Measurements from ENCODE around the gene FHIP1B. TPM values are rescaled to one million over a fixed set of nuclear protein-coding genes. Genes with fewer than 3 reads are reported as not detected.

FHIP1B gene
- total RNA-seq, 2 experiments from 2014 or later = 17.7 to 17.8 TPM

DNA sequence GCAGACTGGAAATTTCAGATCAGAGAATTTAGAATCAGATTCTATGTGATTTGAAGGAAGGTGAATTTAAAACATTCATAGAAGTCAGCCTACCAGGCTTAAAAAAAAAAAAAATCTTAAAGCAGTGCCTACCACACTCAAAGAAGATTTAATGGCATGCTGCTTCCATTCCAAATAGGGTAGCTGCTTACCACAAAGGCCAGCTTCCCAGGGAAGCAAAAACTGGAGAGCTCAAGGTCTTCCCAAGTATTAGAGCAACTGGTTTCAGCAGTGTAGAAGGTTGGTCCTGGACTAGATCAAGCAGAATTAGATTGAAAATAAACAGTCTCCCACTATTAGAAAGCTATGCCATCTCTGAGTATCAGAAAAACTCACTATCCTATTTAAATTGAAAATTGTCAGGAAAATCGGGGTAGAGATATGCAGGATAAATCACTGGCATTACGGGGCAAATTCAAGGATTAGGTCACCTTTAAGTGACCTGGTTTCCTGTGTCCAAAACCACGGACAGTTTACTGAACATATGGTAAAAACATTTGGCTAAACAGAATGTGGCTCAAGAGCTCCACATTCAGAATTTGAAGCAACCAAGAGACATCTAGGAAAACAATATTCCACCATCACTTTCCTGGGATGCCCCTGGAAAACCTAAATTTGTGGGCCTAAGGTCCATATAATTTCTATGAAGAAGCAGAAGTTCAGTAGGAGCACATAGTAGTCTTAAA lies 27.8 kb downstream of the FHIP1B start:
- CTCF ChIA-PET = no interaction called here
- POLR2A ChIA-PET = no interaction called here

DNA sequence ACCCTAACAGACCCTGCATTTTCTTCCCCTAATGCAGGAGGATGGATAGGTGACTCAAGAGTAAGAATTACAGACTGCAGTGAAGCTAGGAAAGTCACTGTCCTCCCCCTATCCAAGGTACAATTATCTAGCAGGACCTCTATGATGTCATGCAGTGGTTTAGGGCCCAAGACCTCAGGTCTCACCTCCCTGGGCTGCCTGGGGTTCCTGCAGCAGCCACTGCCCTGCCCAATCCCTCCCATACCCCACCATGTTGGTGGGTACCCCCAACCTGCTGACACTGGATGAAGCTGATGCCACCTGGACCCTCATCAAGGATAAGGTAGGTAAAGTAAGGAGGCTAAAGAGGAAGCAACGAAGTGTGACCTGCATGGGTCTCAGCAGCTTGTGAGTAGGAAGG lies 29.1 kb downstream of the FHIP1B start, which contains the start of gene C11orf42:
C11orf42 (plus strand) TSS at position 192 of the 400 bp plus-strand sequence; CDS start at position 251, 59 bp downstream.
- ChIA-PET POLR2A (no interaction called here), CTCF (no interaction called here)

DNA sequence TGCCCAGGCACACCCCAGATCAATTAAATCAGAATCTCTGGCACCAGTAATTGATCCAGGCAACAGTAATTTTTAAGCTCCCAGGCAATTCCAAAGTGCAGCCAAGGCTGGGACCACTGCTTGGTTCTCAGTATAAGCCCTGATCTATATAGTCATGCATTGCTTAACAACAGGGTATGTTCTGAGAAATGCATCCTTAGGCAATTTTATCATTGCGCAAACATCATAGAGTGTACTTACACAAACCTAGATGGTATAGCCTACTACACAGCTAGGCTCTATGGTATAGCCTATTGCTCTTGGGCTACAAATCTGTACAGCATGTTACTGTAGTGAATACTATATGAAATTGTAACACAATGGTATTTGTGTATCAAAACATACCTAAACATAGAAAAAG lies 29.7 kb downstream of the FHIP1B start:
- ChIA-PET CTCF (no interaction called here), POLR2A (no interaction called here)

DNA sequence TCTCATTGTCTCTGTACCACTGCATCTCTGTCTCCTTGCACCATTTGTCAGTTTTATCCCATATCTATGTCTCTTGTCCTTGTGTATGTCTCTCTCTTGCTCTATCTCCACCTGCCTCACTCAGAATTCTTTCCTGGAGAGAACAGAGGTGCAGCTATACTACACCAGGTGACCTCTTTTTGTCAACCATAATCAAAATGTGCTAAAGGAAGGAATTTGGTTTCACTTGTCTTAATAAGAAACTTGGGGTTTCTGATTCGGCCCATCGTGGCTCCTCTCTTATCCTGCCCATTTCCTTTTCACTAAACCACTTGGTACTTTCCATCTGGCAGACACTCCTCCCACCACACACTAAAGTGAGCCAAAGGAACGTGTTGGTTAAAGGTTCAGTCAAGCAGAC lies 31.1 kb downstream of the FHIP1B start:
- ChIA-PET CTCF (interaction anchor here (0.8 kb wide), 1 partner anchor 176 kb away, joined by 3 read pairs; no protein-coding TSS in a partner anchor), POLR2A (no interaction called here)

DNA sequence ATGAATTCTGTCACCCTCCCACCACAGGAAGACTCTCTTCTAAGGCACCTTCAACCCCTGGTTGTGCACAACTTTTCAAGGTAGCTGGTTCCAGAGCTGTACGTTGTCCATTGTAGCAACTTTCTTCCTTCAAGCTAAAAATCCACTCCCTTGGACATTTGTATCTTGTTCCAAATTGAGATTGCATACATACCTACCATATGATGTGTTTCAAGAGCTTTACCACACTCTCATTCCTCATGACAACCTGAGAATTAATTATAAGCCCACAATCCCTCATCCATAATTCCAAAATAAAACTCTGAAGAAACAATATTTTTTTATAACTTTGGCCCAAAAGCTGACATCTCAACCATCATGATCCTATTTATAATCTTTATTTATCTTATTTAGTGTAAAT lies 32.4 kb downstream of the FHIP1B start:
- ChIA-PET CTCF (no interaction called here), POLR2A (no interaction called here)

DNA sequence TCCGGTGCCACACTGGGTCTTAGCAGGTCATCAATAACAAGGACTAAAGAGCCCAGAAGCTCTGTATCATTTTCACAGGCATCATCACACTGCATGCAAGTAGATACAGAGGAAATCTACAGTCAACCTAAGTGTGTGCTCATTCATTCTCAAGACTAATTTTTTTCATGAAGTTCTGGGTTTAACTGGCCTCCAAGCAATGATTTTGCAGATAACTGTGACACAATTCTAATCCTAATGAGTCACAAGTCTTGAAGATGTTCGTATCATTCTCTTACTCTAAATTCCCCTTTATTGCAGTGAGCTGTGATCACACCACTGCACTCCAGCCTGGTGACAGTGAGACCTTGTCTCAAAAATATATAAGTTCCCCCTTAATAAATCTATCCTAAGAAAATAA lies 33.0 kb downstream of the FHIP1B start:
- ChIA-PET CTCF (interaction anchor here (1.4 kb wide), 1 partner anchor 153 kb away, joined by 3 read pairs; no protein-coding TSS in a partner anchor), POLR2A (no interaction called here)

DNA sequence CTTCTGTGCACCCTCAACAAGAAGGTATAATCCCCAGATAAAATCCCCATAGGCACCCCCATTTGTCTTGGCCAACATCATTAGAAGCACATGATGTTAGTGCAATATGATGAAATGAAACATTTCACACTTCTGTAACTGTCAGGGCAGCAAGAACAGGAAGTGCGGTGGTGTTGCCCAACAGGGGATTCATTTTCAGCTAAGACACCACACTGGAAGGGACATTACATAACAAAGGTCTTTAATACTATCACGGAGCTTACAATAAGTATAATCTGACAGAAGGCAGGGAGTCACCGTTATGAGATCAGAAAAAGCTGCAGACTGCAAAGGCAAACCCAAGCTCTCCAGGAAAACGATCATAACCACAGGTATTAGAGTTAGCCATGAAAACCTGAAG lies 33.5 kb downstream of the FHIP1B start:
- ChIA-PET POLR2A (no interaction called here), CTCF (interaction anchor here (1.4 kb wide), 1 partner anchor 153 kb away, joined by 3 read pairs; no protein-coding TSS in a partner anchor)

DNA sequence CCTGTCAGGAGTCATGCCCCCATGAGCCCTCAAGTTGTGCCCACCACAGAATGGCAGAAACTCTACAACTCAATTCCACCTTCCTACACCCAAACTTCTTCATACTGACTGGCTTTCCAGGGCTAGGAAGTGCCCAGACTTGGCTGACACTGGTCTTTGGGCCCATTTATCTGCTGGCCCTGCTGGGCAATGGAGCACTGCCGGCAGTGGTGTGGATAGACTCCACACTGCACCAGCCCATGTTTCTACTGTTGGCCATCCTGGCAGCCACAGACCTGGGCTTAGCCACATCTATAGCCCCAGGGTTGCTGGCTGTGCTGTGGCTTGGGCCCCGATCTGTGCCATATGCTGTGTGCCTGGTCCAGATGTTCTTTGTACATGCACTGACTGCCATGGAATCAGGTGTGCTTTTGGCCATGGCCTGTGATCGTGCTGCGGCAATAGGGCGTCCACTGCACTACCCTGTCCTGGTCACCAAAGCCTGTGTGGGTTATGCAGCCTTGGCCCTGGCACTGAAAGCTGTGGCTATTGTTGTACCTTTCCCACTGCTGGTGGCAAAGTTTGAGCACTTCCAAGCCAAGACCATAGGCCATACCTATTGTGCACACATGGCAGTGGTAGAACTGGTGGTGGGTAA lies 35.1 kb downstream of the FHIP1B start, which contains the start of gene OR52W1:
OR52W1 (plus strand) TSS at position 51 of the 637 bp plus-strand sequence; CDS start at position 51, 0 bp downstream.
- POLR2A ChIA-PET = no interaction called here
- CTCF ChIA-PET = no interaction called here

DNA sequence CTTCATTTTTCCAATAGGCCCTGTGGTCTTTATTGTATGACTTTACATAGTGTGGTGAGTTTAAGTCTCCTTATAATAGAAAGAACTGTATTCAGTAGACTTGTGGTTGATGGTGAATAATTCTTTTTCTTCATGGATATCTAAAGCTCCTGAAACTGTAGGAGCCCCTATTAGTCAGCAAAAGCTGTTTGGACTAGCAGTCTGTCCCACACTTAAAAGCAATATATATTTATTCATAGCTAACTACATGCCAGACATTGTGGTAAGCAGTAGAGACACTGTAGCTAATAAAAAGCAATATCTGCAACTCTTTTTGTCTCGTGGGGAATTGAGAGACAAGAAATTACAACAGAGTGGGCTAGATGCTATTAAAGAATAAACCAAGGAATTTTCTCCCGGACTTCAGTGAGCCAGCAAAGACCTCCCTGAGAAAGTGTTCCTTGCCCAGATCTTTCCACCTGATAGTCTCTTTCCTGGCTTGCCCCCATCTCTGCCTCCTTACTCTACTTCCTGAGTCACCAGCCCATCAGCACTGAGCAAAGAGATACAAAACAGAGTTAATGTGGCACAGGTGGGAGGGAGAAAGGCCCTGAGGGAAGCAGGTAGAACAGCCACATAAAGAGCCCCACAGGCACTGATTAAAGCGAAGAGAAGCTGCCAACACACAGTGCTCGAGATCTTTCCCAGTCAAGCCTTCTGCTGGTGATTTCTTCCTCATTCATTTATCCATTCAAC lies 36.8 kb downstream of the FHIP1B start:
- ChIA-PET POLR2A (no interaction called here), CTCF (interaction anchor here (0.5 kb wide), 1 partner anchor 32 kb away, joined by 3 read pairs; no protein-coding TSS in a partner anchor)

DNA sequence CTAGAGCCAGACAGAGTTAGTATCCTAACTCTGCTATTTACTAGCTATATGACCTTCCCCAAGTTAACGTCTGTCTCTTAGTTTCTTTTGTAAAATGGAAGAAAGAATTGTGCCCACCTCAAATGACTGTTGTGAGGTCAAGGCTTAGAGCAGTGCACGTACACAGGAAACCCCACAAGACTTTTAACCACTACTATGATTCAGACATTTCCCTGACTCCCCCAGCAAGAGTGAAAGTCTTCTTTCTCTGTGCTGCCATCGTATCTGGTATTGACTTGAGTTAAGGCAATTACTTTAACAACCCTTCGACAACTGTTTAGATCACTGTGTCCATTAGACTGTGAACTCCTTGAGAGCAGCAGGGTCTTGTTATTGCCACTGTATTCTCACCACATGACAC lies 38.0 kb downstream of the FHIP1B start:
- POLR2A ChIA-PET = no interaction called here
- CTCF ChIA-PET = no interaction called here

DNA sequence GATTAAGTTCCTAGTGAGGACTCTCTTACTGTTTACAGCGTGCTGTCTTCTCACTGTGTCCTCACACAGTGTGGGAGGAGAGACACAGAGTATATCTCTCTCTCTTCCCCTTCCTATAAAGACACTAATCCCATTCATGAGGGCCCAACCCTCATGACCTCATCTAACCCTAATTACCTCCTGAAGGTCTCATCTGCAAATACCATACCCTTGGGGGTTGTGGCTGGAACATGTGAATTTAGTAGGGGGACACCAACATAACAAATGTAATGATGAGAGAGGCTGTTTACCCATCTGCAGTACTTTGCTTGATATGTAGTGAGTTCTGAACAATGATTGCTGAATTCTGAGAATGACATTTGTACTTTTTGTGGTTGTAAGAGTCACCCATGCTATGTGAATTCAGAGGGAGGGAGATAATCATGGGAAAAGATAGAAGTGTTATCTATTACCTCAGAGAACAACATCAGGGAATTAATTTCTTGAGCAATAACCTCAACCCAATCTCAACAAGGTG lies 40.3 kb downstream of the FHIP1B start:
- CTCF ChIA-PET = no interaction called here
- POLR2A ChIA-PET = no interaction called here

DNA sequence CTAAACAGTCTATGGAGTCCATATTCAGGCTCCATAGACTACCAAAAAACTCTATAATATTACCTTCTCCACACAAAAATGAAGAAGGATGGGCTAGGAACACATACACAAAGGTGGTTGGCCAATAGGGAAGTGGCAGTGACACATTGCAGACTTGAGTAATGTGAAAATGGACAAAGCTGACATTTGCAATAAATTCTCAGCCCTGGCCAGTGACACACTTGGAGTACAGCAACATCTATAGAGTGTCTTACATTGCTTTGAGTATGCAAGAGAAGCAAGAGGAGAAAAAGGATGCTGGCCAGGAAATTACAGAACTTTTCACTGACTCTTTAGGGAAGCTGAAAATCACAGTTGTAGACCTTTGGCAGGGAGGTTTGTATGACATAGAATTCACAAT lies 42.7 kb downstream of the FHIP1B start:
- ChIA-PET POLR2A (no interaction called here), CTCF (no interaction called here)

DNA sequence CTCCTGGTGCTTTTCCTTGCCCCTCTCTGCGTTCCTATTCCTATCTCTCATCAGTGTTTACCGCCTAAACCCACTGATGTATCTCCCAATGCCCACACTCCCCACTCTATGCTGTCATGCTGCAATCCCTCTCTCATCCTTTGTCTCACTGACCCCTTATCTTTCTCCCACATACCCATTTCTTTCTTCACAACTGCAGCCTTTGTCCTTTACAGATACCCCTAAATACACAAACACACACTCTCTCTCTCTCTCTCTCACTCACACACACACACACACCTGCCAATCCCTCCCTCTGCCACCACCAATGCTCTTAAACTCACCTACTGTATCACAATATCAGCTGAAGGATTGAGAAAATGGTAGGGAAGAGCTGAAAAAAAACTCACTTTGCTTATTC lies 59.0 kb downstream of the FHIP1B start:
- POLR2A ChIA-PET = no interaction called here
- CTCF ChIA-PET = no interaction called here

DNA sequence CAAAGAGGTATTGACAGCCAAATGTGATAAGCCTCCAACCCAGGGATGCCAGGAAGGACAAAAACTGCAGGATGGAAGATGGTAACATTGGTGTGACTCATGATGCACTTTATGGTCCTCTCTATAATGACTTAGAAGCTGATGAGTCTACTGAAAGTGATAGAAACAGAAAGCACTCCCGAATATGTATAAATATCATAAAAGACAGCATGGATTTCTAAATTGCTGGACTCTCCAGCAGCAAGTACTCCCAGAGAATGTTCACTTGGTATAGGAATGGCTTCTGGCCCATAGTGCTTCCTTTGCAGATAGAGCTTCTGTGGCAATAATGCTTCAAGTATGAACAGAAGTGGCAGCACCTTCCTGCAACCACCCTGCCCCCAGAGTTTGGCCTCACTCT lies 64.2 kb downstream of the FHIP1B start, which contains the start of gene OR52B2:
OR52B2 (minus strand) TSS at position 101 of the 400 bp plus-strand sequence; CDS start at position 101, 0 bp downstream.
- ChIA-PET CTCF (no interaction called here), POLR2A (no interaction called here)

Other genes starting within 250 kb of the FHIP1B start
- not detected for gene OR52L1, start 247.7 kb downstream of the FHIP1B start, total RNA-seq
- not detected for gene OR56A4, start 227.7 kb downstream of the FHIP1B start, total RNA-seq
- not detected for gene OR56A1, start 203.9 kb downstream of the FHIP1B start, total RNA-seq
- not detected for gene OR56B4, start 127.0 kb downstream of the FHIP1B start, total RNA-seq
- not detected for gene OR52B2, start 64.3 kb downstream of the FHIP1B start, total RNA-seq
- gene OR52W1, start 35.4 kb downstream of the FHIP1B start, total RNA-seq = not detected
- not detected for gene C11orf42, start 29.1 kb downstream of the FHIP1B start, total RNA-seq
- not detected for gene CNGA4, start 4.5 kb upstream of the FHIP1B start, total RNA-seq
- not detected for gene CCKBR, start 25.2 kb upstream of the FHIP1B start, total RNA-seq
- gene CAVIN3, start 85.9 kb upstream of the FHIP1B start, total RNA-seq = 10 to 100 TPM; 45.0 to 45.3 TPM
- gene SMPD1, start 155.8 kb upstream of the FHIP1B start, total RNA-seq = 10 to 100 TPM; 21.9 to 24.4 TPM
- 10 to 100 TPM; 37.2 to 39.7 TPM for gene APBB1, start 184.5 kb upstream of the FHIP1B start, total RNA-seq
- not detected for gene HPX, start 206.4 kb upstream of the FHIP1B start, total RNA-seq
- gene TRIM3, start 239.3 kb upstream of the FHIP1B start, total RNA-seq = 1 to 10 TPM; 5.4 to 6.6 TPM
- 10 to 100 TPM; 49.2 to 50.7 TPM for gene ARFIP2, start 246.7 kb upstream of the FHIP1B start, total RNA-seq
- 10 to 100 TPM; 44.2 to 45.8 TPM for gene TIMM10B, start 246.9 kb upstream of the FHIP1B start, total RNA-seq